ENCODE results near the gene MORC4. TPM values are rescaled to one million over a fixed set of nuclear protein-coding genes. Genes with fewer than 3 reads are reported as not detected.

MORC4 gene
- total RNA-seq, 1 donor from 2014 or later: 14.9 TPM

DNA sequence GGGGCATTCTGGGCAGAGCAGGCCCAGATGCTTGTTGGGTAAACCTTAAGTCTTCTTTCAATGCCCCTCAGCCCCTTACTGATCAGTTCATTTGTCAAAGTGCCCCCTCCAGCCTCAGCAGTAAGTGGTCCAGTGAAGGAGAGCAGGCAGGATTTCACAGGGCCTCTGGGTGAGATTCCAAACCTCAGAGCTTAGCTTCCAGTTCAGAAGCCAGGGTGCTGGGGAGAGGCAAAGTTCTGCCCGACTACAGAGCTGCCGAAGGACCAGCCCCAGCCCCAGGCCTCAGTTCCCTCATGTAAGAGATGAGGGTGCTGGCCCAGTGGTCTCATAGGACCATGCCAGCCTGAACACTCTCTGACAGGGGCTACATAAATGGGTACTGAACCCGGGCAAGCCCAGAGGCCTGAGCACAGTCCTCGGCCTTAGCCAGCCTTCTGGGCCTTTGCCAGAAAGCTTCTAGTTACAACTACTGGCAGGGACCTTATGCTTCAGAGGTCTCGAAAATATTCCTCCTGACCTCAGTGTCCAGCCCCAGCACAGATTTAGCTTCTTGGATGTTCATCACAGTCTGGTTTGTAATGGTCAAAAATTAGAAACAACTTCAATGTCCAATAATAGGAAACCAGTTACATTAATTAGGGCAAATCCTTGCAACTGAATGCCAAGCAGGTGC is 96.0 kb downstream of the MORC4 start:
- no peak overlapping the region for H3K4me3 ChIP-seq (ENCODE audit: low read depth, low read length)
- H3K36me3 ChIP-seq (ENCODE audit: control insufficient read depth, insufficient read depth, low read length): no peaks in the 10 kb centered on the region
- TF ChIP-seq CTCF (IDR thresholded peaks at IDR 0.05; ENCODE audit: insufficient read depth, low read length, poor library complexity, severe bottlenecking): no peak
- H3K27me3 ChIP-seq (ENCODE audit: control insufficient read depth, insufficient read depth, low read length): no peaks in the 10 kb centered on the region
- no peak for DNase-seq (ENCODE audit: low read depth)

DNA sequence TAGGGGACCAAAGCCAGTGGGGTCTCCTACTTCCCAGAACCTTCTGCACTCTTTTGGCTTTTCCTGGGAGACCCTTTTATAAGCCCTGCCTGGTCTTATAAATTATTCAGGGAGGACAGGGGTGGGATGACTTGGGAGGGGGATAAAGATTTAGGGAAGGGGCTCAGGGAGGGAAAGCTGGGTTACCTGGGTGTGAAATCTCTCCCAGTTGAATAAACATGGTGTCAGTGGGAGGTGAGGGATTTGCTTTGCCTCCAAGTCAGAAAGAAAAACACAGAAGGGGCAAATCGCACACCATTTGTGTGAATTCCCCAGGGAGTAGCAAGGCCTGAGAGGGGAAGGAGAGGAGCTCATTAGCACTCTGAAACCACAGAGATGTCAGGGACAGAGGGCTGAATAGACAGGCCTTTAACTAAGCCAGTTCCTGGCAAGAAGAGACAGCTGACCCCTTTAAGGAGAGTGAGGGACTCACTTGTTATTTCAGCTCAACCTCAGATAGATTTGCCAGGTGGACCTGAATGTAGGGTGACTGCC is 96.7 kb downstream of the MORC4 start, which contains the start of gene RIPPLY1:
Gene RIPPLY1, minus strand, starts transcription at position 51 of the 534 bp plus-strand sequence. CDS start 54 bp downstream, outside the sequence.
- DNase-seq (ENCODE audit: low read depth): no peak
- TF ChIP-seq CTCF (IDR thresholded peaks at IDR 0.05; ENCODE audit: insufficient read depth, low read length, poor library complexity, severe bottlenecking): no peak
- H3K4me3 ChIP-seq (ENCODE audit: low read depth, low read length): no peak within 1 kb of the TSS
- no peaks in the 10 kb centered on the region for H3K36me3 ChIP-seq (ENCODE audit: control insufficient read depth, insufficient read depth, low read length)
- no peaks in the 10 kb centered on the region for H3K27me3 ChIP-seq (ENCODE audit: control insufficient read depth, insufficient read depth, low read length)

DNA sequence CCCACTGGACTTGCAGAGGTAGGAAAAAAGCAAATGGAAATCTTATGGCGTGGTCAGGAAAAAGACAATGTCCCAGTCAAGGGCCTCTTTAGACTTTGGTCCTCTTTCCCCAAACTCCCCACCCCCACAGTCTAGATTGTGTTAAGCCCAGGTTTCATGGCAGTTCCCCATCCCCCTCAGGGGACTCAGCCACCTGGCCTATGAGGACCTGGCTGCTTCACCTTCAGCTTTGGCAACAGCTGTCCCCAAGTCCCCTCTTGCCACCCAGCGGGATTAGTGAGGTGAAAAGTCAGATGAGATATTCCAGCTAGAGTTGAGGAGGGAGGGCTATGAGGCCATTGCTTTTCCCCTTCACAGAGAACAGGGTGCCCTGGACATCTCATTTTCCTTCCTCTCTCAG is 97.3 kb downstream of the MORC4 start:
- H3K36me3 ChIP-seq (ENCODE audit: control insufficient read depth, insufficient read depth, low read length): no peaks in the 10 kb centered on the region
- no peak for TF ChIP-seq CTCF (IDR thresholded peaks at IDR 0.05; ENCODE audit: insufficient read depth, low read length, poor library complexity, severe bottlenecking)

DNA sequence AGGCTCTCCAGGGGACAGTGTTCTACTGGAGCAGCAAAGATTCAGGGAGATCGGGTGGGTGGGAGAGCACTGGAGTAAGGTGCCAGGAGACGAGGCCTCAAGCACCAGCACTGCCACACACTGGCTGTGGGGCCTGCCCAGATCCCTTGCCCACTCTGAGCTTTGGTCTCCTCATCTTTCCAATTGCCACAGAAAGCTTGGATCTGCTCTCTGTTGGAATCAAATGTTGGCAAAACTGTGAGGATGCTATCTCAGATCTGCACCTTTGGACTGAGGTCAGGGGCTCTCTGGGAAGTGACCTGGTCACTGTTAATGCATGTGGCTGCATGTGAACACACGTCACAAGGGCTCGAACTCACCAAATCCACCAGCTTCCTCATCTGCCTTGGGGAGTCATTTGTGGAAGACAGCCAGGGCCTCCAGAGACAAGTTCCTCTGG is 98.2 kb downstream of the MORC4 start:
- no peak for TF ChIP-seq CTCF (IDR thresholded peaks at IDR 0.05; ENCODE audit: insufficient read depth, low read length, poor library complexity, severe bottlenecking)
- no peak overlapping the region for H3K4me3 ChIP-seq (ENCODE audit: low read depth, low read length)
- H3K36me3 ChIP-seq (ENCODE audit: control insufficient read depth, insufficient read depth, low read length): no peaks in the 10 kb centered on the region
- DNase-seq (ENCODE audit: low read depth): no peak
- no peaks in the 10 kb centered on the region for H3K27me3 ChIP-seq (ENCODE audit: control insufficient read depth, insufficient read depth, low read length)

More for the DNA sequence above, 97.3 kb downstream of the MORC4 start:
- Histone ChIP-seq H3K4me3 (ENCODE audit: low read depth, low read length) (no peak overlapping the region), H3K27me3 (ENCODE audit: control insufficient read depth, insufficient read depth, low read length) (no peaks in the 10 kb centered on the region)
- no peak for DNase-seq (ENCODE audit: low read depth)

DNA sequence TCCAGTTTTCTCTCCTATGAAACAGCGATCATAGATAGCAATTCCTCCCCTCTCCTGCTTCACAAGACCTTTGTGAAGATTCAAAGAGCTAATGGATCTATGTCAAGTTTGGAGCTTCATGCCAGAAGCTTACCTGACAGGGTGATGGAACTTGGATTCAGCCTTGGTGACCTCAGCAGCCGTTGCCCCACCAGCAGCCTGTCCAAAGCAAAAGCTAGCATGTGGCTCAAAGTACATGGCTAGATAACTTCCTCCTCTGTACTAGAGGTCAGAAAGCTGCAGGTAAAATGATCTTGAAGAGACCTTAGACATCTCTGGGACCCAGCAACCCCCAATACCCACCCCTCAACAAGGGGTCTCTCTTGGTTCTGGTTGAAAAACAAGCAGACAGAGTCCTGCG is 98.7 kb downstream of the MORC4 start:
- no peak for DNase-seq (ENCODE audit: low read depth)
- Histone ChIP-seq H3K27me3 (ENCODE audit: control insufficient read depth, insufficient read depth, low read length) (no peaks in the 10 kb centered on the region), H3K36me3 (ENCODE audit: control insufficient read depth, insufficient read depth, low read length) (no peaks in the 10 kb centered on the region), H3K4me3 (ENCODE audit: low read depth, low read length) (no peak overlapping the region)
- TF ChIP-seq CTCF (IDR thresholded peaks at IDR 0.05; ENCODE audit: insufficient read depth, low read length, poor library complexity, severe bottlenecking): no peak

All from kidney epithelial cell (primary cell).